GM23248 (cell line): ENCODE results near the gene AK1. TPM values are rescaled to one million over a fixed set of nuclear protein-coding genes. Genes with fewer than 3 reads are reported as not detected.

Experiments used
- DNase-seq: peaks from one replicate; pipeline ENCODE4 v3.0.0-alpha.2; 2015
- H2AFZ ChIP-seq: fragments of 200-600 bp; sonication (generic); 2 replicates; pipeline ENCODE4 v1.6.1; 2016; ENCODE audit warnings: antibody characterized with exemption
- H3F3A ChIP-seq: fragments of 200-600 bp; sonication (generic); 2 replicates; pipeline ENCODE4 v1.6.1; 2016; ENCODE audit warnings: mild to moderate bottlenecking, antibody characterized with exemption, mixed run types; ENCODE audit not compliant: insufficient read depth
- H3K27ac ChIP-seq: fragments of 200-600 bp; sonication (generic); 2 replicates; pipeline ENCODE4 v1.5.1; 2016; ENCODE audit warnings: mild to moderate bottlenecking
- H3K27me3 ChIP-seq: fragments of 200-600 bp; sonication (generic); replicated peaks from 2 replicates; pipeline ENCODE4 v1.6.1; 2016; ENCODE audit warnings: mild to moderate bottlenecking; ENCODE audit not compliant: insufficient read depth
- H3K36me3 ChIP-seq: fragments of 200-600 bp; sonication (generic); 2 replicates; pipeline ENCODE4 v1.6.1; 2016; ENCODE audit warnings: low read depth, mild to moderate bottlenecking
- H3K4me1 ChIP-seq: fragments of 200-600 bp; sonication (generic); 2 replicates; pipeline ENCODE4 v1.6.1; 2016; ENCODE audit warnings: mild to moderate bottlenecking; ENCODE audit not compliant: insufficient read depth
- H3K4me2 ChIP-seq: fragments of 200-600 bp; sonication (generic); one replicate; pipeline ENCODE4 v1.6.1; 2016; ENCODE audit warnings: mild to moderate bottlenecking; ENCODE audit not compliant: unreplicated experiment
- H3K4me3 ChIP-seq: fragments of 200-600 bp; sonication (generic); 2 replicates; pipeline ENCODE4 v1.5.1; 2016; ENCODE audit warnings: mild to moderate bottlenecking
- H3K79me2 ChIP-seq: fragments of 200-600 bp; sonication (generic); 2 replicates; pipeline ENCODE4 v1.6.1; 2016; ENCODE audit warnings: mild to moderate bottlenecking; ENCODE audit not compliant: insufficient read depth
- H3K9ac ChIP-seq: fragments of 200-600 bp; sonication (generic); 2 replicates; pipeline ENCODE4 v1.6.1; 2016; ENCODE audit warnings: mild to moderate bottlenecking
- H3K9me2 ChIP-seq: fragments of 200-600 bp; sonication (generic); 2 replicates; pipeline ENCODE4 v1.6.1; 2016; ENCODE audit warnings: mixed run types, mild to moderate bottlenecking, moderate library complexity; ENCODE audit not compliant: insufficient read depth
- H3K9me3 ChIP-seq: fragments of 200-600 bp; sonication (generic); one replicate; pipeline ENCODE4 v1.6.1; 2017; ENCODE audit warnings: low read depth
- H4K20me1 ChIP-seq: fragments of 200-600 bp; sonication (generic); 2 replicates; pipeline ENCODE4 v1.6.0; 2016; ENCODE audit not compliant: insufficient read depth
- EZH2 ChIP-seq: fragments of 200-600 bp; sonication (generic); IDR thresholded peaks from 2 replicates; pipeline ENCODE4 v1.6.1; 2018; ENCODE audit warnings: antibody characterized with exemption, mild to moderate bottlenecking; ENCODE audit not compliant: insufficient read depth, poor library complexity, severe bottlenecking
- EZH2phosphoT487 ChIP-seq: fragments of 200-600 bp; sonication (generic); IDR thresholded peaks from 2 replicates; pipeline ENCODE4 v1.6.1; 2018; ENCODE audit warnings: antibody characterized with exemption, moderate library complexity, mild to moderate bottlenecking, low read depth; ENCODE audit not compliant: insufficient read depth
- WGBS, 2 experiments: methylation state at CpG; one replicate each; pipeline ENCODE4 v1.1.6; 2015 to 2017; ENCODE audit warnings: low lambda C conversion rate in 2 of 2, low coverage in 1 of 2; ENCODE audit errors: missing lambda C conversion rate in 2 of 2; 5-methylcytosine and 5-hydroxymethylcytosine counted together
- in situ Hi-C: fragments of 300-500 bp; cut with MboI; formaldehyde crosslinking; loops from 2 replicates; pipeline ENCODE4 v1.15.0; 2020
- polyA plus RNA-seq: library from polyadenylated mRNA; unstranded; fragments of >200 nt; fragmentation: Nextera tagmentation; extraction: Ambion mirVana; gene quantifications from 2 replicates; pipeline ENCODE4 v1.2.1, GENCODE V29; 2016
- total RNA-seq: library from RNA; depleted of rRNA; stranded (reverse); fragments of >200 nt; shearing (Covaris generic); gene quantifications from 2 replicates; pipeline ENCODE4 v1.2.3, GENCODE V29; 2014

AK1 gene
- total and polyA plus RNA-seq, 2 experiments from 2014 or later: 51.8 to 159 TPM

GRCh38 chr9:127828262-127829031, 49.0 kb downstream of the AK1 start:
- H3F3A ChIP-seq: peaks cover 23% of the 10 kb centered on the region
- peak overlapping the region; percentile 63 for H2AFZ ChIP-seq
- H3K9me2 ChIP-seq: no peaks in the 10 kb centered on the region
- in situ Hi-C loops: no loop called here
- DNase-seq: peak; percentile 87
- peak overlapping the region; percentile 55 for H3K9ac ChIP-seq
- H3K36me3 ChIP-seq: peaks cover 20% of the 10 kb centered on the region
- H3K79me2 ChIP-seq: peaks cover 67% of the 10 kb centered on the region
- peak overlapping the region; percentile 59 for H3K27ac ChIP-seq
- 8 to 18% methylated on average over 20 to 33 of the region's 34 CpGs for WGBS, 2 experiments
- peaks cover 22% of the 10 kb centered on the region for H3K4me1 ChIP-seq
- no peaks in the 10 kb centered on the region for H3K9me3 ChIP-seq
- TF ChIP-seq EZH2: no peak
- TF ChIP-seq EZH2phosphoT487: no peak
- H3K4me3 ChIP-seq: peak overlapping the region; percentile 14; the same call in 1 of the 2 replicates
- H3K4me2 ChIP-seq: peak overlapping the region; percentile 39
- H4K20me1 ChIP-seq: no peaks in the 10 kb centered on the region
- no peaks in the 10 kb centered on the region for H3K27me3 ChIP-seq

GRCh38 chr9:127826253-127826913, 51.1 kb downstream of the AK1 start:
- H3K27me3 ChIP-seq: no peaks in the 10 kb centered on the region
- H3K36me3 ChIP-seq: peaks cover 28% of the 10 kb centered on the region
- H3F3A ChIP-seq: peaks cover 28% of the 10 kb centered on the region; the same call in 1 of the 2 replicates
- H3K27ac ChIP-seq: no peak overlapping the region
- peaks cover 47% of the 10 kb centered on the region for H3K79me2 ChIP-seq
- in situ Hi-C loops: no loop called here
- H4K20me1 ChIP-seq: no peaks in the 10 kb centered on the region
- WGBS, 2 experiments: 77 to 87% methylated on average over 7 of the region's 7 CpGs
- H3K4me2 ChIP-seq: no peak overlapping the region
- no peaks in the 10 kb centered on the region for H3K9me2 ChIP-seq
- no peak overlapping the region for H3K9ac ChIP-seq
- no peaks in the 10 kb centered on the region for H3K9me3 ChIP-seq
- TF ChIP-seq EZH2phosphoT487 (no peak), EZH2 (no peak)
- no peak overlapping the region for H3K4me3 ChIP-seq
- H2AFZ ChIP-seq: no peak overlapping the region
- DNase-seq: no peak
- H3K4me1 ChIP-seq: peaks cover 10% of the 10 kb centered on the region

- in situ Hi-C loops: no loop called here
- H3K36me3 ChIP-seq: peaks cover 35% of the 10 kb centered on the region
- H3K27me3 ChIP-seq: no peaks in the 10 kb centered on the region
- peaks cover 43% of the 10 kb centered on the region for H3K79me2 ChIP-seq
- H3K9me2 ChIP-seq: no peaks in the 10 kb centered on the region
- no peaks in the 10 kb centered on the region for H4K20me1 ChIP-seq
- H3F3A ChIP-seq: peaks cover 24% of the 10 kb centered on the region; the same call in 1 of the 2 replicates
- 78 to 90% methylated on average over 27 to 42 of the region's 42 CpGs for WGBS, 2 experiments
- H3K4me3 ChIP-seq: no peak overlapping the region
- H3K9ac ChIP-seq: no peak overlapping the region
- DNase-seq: no peak
- TF ChIP-seq EZH2phosphoT487 (no peak), EZH2 (no peak)
- H3K4me2 ChIP-seq: no peak overlapping the region
- peaks cover 10% of the 10 kb centered on the region for H3K4me1 ChIP-seq
- no peaks in the 10 kb centered on the region for H3K9me3 ChIP-seq
- no peak overlapping the region for H3K27ac ChIP-seq
- no peak overlapping the region for H2AFZ ChIP-seq
Measured at GRCh38 chr9:127825319-127826051, 52.0 kb downstream of the AK1 start.

- no peaks in the 10 kb centered on the region for H3K27me3 ChIP-seq
- no peaks in the 10 kb centered on the region for H3K4me1 ChIP-seq
- in situ Hi-C loops: no loop called here
- peaks cover 31% of the 10 kb centered on the region for H3K36me3 ChIP-seq
- DNase-seq: no peak
- no peak overlapping the region for H3K9ac ChIP-seq
- H3F3A ChIP-seq: peaks cover 24% of the 10 kb centered on the region; the same call in 1 of the 2 replicates
- no peak for TF ChIP-seq EZH2phosphoT487
- no peak for TF ChIP-seq EZH2
- H3K27ac ChIP-seq: no peak overlapping the region
- WGBS, 2 experiments: 57 to 58% methylated on average over 4 of the region's 4 CpGs
- no peak overlapping the region for H3K4me2 ChIP-seq
- no peak overlapping the region for H2AFZ ChIP-seq
- peaks cover 17% of the 10 kb centered on the region for H3K79me2 ChIP-seq
- H3K9me2 ChIP-seq: no peaks in the 10 kb centered on the region
- no peak overlapping the region for H3K4me3 ChIP-seq
- no peaks in the 10 kb centered on the region for H3K9me3 ChIP-seq
- no peaks in the 10 kb centered on the region for H4K20me1 ChIP-seq
Measured at GRCh38 chr9:127822108-127822507, 55.4 kb downstream of the AK1 start.
